ENCODE measurements around the gene EPB41L4B.
A peak's percentile ranks its signal among the peaks of the same experiment; 100 is the strongest.
"Not testable (repeated sequence)": the region's sequence is repeated elsewhere in the genome, so short reads cannot be mapped to it uniquely, and the experiment has no call there.

Gene EPB41L4B

DNA sequence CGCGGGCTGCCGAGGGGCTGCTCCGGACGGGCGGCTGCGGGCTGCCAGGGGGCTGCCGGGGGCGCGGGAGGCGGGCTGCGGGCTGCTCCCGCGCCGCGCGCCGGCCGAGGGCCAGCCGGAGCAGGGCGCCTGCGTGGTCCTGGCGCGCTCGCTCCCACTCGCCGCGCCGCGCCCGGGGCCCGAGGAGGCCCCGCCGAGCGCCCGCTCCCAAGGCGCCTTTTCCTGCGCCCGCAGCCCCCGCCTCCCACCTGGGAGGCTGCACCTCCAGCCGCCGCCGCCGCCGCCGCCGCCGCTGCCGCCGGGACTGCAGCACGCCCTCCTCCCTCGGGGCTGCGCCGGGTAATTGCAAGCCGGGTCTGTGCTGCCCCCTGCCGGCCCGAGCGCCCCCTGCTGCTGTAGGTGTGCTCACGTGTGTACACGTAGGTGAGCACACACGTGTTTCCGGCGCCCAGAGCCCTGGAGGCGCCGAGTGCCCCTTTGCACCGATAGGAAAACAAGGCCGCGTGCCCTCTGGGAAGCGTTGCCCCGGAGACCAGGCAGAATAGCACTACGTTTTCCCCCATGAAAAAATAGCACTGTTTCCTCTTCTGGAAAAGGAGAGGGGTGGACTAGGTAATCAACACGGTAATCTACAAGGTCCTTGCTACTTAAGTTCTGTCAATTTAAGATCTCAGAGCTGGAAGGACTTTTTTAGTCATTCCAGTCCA, at the start of gene EPB41L4B:
TSS of gene EPB41L4B (minus strand) at position 318 of the 707 bp plus-strand sequence. CDS start 613 bp downstream, outside the sequence.
- peak in 56 of 58 donors; percentile 18 to 89 (median 67) for DNase-seq

GRCh38 chr9:109369285-109369684, 48.4 kb upstream of the EPB41L4B start:
- DNase-seq: no peak

- DNase-seq: no peak
Measured at GRCh38 chr9:109360771-109361170, 39.9 kb upstream of the EPB41L4B start.

DNA sequence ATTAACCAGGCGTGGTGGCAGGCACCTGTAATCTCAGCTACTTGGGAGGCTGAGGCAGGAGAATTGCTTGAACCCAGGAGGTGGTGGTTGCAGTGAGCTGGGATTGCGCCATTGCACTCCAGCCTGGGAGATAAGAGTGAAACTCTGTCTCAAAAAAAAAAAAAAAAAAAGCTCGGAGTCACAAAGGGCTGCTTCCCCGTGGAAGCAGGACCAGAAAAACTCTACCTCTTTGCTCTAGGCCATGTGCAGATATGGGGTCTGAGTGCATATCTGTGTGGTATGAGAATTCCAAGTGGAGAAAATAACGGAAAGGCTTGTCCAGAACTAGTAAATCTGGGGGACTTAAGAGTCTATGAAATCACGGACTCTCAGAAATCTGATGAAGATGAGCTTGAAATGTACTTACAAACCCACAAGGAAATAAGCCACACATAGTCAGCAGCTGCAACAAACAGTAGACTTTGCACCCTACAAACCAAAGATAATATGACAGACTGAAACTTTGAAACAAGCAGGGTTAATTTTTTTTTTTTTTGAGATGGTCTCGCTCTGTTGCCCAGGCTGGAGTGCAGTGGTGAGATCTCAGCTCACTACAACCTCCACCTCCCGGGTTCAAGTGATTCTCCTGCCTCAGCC, 38.2 kb upstream of the EPB41L4B start:
- DNase-seq: not testable (repeated sequence)

DNA sequence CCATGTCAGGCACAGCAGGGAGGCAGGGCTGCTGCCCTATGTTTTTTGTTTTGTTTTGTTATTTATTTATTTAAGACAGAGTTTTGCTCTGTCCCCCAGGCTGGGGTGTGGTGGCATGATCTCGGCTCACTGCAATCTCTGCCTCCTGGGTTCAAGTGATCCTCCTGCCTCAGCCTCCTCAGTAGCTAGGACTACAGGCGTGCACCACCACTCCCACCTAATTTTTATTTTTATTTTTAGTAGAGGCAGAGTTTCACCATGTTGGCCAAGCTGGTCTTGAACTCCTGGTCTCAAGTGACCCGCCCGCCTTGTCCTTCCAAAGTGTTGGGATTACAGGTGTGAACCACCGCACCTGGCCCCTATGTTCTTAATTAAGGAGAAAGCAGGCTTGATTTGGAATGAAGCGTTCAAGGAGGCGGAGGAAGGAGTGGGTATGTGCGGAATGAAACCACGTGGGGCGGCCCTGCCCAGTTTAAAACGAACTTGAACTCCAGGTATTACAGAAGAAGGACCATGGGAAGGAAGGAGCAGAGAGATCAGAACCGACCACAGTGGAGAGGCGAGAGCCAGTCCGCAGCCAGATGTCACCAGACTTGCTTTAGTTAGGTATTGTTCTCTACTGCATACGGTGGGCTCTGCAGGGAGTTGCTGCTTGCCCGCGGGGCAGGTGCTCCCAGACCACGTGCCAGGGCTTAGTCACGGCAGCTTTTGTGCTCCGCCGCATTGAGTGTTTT, 34.9 kb upstream of the EPB41L4B start:
- no peak for DNase-seq

DNA sequence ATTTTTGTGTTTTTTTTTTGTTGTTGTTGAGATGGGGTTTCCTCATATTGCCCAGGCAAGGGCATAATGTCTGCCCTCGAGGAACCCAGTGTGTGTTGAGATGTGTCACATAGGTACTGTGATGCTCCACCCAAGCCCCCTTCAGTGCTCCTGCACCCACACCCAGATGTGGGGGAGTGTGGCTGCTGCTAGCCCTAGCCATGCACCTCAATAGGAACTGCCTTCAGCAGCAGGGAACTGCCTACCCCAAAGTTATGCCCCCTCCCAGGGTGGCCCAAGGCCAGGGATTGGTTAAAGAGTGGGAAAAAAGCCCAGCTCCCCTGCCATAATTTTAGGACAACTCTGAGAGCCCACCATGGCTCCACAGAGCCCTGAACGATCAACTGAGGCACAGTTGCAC, 33.3 kb upstream of the EPB41L4B start:
- DNase-seq: no peak

DNA sequence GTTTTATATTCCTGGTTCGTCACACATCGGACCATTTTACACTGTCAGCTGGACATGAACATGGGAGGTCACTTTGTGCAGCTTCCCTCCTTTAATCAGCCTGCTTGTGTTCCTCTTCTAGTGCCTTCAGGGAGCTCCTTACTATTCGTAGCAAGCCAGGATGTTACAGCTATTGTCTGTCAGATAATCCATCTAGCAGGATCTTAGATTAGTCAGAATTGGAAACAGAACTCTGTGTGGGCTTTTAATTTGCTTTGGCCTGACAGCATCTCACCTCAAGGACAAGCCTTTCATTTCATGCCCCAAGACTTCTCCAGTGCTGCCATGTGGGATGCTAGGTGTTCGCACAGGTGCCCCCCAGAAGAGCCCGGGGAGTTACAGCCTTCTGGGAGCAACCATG, 30.2 kb upstream of the EPB41L4B start:
- DNase-seq: no peak

- DNase-seq: peak in 16 of 58 donors; percentile 3 to 78 (median 19)
Measured at GRCh38 chr9:109349421-109349846, 28.6 kb upstream of the EPB41L4B start.

- no peak for DNase-seq
Measured at GRCh38 chr9:109346904-109347303, 26.0 kb upstream of the EPB41L4B start.

DNA sequence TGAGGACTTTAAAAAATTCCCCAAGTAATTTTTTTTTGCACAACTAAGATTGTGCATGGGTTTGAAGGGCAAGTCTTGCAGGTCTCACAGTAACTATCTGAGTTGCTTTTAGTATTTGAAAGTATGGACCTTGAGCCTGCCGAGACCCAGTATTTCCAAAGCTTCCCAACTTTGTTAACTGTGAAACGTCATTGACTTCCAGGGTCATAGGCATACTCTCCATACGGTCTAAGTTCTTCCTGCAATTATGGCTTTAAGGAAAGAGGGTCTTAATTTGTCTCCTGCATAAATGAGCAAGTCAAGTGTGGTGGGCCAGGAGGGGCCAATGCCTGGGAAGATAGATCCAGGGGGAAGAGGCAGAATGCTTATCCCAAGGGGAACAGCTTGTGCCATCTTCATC, 24.0 kb upstream of the EPB41L4B start:
- DNase-seq: no peak

GRCh38 chr9:109342878-109343277, 22.0 kb upstream of the EPB41L4B start:
- DNase-seq: no peak

DNA sequence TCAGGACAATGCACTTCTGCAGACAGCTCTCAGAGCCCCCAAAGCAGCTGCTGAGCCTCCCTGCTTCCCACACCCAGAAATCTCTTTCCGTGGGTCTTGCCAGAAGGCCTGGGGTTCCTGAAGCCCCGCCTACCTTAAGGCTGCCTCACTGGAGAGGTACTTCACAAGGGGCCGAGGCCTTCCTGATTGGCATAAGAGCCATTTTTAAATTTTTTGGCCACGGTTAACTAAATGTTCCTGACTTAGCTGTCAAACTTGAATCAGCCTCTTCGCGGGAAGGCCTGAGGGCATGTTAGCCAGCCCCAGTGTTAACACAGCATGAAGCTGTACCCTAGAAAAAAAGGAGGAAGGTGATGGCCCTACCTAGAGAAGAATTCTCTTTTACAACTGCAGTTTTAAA, 20.7 kb upstream of the EPB41L4B start:
- no peak for DNase-seq

- DNase-seq: not testable (repeated sequence)
Measured at GRCh38 chr9:109340979-109341378, 20.1 kb upstream of the EPB41L4B start.

DNA sequence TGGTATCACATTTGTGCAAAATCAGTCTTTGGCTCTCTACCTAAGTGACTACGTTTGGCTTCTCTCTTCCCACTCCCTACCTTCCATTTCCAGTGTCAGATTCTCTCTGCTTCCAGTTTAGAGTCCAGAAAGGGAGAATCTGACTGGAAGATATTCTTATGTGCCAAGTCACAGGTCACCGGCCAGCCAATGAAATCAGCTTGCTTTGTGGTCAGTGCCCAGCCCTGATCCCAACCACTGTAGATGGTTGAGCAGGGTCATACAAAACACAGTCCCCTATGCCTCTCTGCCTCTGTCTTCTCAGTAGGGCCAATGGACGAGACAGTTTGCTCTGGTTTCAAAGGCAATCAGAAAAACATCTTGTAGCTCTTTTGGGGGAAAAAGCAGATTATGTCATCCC, 15.6 kb upstream of the EPB41L4B start:
- no peak for DNase-seq

GRCh38 chr9:109335929-109336328, 15.1 kb upstream of the EPB41L4B start:
- no peak for DNase-seq

- DNase-seq: no peak
Measured at GRCh38 chr9:109335121-109335520, 14.3 kb upstream of the EPB41L4B start.

DNA sequence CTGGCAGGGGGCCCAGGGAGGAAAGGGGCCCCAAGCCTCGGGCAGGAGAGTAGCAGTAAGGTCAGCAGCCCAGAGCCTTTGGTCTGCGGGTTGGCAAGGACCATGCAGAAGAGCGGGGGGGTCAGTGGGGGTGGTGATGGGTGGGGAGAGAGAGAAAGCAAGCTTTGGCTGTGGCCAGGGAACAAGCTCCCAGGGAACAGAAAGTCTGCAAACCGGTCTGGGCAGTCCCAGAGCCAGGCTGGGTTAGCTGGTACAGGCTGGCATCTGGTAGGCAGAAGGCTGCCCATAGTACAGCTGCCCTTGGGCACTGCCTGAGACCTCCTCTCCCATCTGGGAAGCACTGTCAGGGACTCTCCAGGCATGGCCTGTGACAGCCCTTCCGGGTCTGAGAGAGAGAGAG, 10.5 kb upstream of the EPB41L4B start:
- DNase-seq: peak in 39 of 58 donors; percentile 6 to 76 (median 39)

GRCh38 chr9:109329638-109330258, 8.9 kb upstream of the EPB41L4B start:
- no peak for DNase-seq

GRCh38 chr9:109328978-109329637, 8.2 kb upstream of the EPB41L4B start:
- no peak for DNase-seq

GRCh38 chr9:109325089-109325488, 4.2 kb upstream of the EPB41L4B start:
- DNase-seq: no peak

DNA sequence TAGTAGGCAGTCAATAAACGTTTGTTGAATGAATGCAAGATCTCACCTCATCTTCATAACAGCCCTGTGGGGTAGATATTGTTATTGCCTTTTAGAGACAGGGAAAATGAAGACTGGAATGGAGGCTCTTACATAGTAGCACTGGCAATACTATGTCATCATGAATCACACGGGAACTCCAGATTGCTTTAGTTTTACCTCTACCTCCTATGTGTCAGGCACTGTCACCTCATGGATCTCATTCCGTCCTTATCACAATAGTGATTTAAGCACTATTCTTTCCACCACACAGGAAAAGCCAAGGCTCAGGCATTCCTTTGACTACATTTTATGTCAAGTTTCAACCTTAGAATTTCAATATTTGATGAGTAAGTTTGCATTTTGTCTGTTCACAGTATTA, 2.9 kb upstream of the EPB41L4B start:
- no peak for DNase-seq
